ENCODE data around the gene BMP6.
A peak's percentile ranks its signal among the peaks of the same experiment; 100 is the strongest.

Gene BMP6

GRCh38 chr6:7784706-7785105, 58.8 kb downstream of the BMP6 start:
- Mint-ChIP-seq H3K4me3 (no peak overlapping the region), H3K36me3 (no peaks in the 10 kb centered on the region), H3K4me1 (no peaks in the 10 kb centered on the region), H3K9me3 (no peaks in the 10 kb centered on the region), H3K27ac (no peak overlapping the region)
- ATAC-seq = no peak
- DNase-seq (ENCODE audit: low spot score in 2 of 2) = no peak

GRCh38 chr6:7785243-7786035, 59.5 kb downstream of the BMP6 start:
- ATAC-seq (no peak), DNase-seq (ENCODE audit: low spot score in 2 of 2) (no peak)
- H3K4me1 Mint-ChIP-seq = no peaks in the 10 kb centered on the region
- H3K27ac Mint-ChIP-seq = no peak overlapping the region
- H3K4me3 Mint-ChIP-seq = no peak overlapping the region
- no peaks in the 10 kb centered on the region for H3K36me3 Mint-ChIP-seq
- H3K9me3 Mint-ChIP-seq = no peaks in the 10 kb centered on the region

GRCh38 chr6:7786214-7786661, 60.3 kb downstream of the BMP6 start:
- Mint-ChIP-seq H3K4me1 (no peaks in the 10 kb centered on the region), H3K27ac (no peak overlapping the region), H3K36me3 (no peaks in the 10 kb centered on the region), H3K9me3 (no peaks in the 10 kb centered on the region), H3K4me3 (no peak overlapping the region)
- DNase-seq (ENCODE audit: low spot score in 2 of 2) = no peak
- no peak for ATAC-seq

GRCh38 chr6:7787137-7787608, 61.3 kb downstream of the BMP6 start:
- no peak for DNase-seq (ENCODE audit: low spot score in 2 of 2)
- no peak for ATAC-seq
- Mint-ChIP-seq H3K9me3 (no peaks in the 10 kb centered on the region), H3K36me3 (no peaks in the 10 kb centered on the region), H3K4me3 (no peak overlapping the region), H3K27ac (no peak overlapping the region), H3K4me1 (no peaks in the 10 kb centered on the region)

GRCh38 chr6:7787731-7788130, 61.8 kb downstream of the BMP6 start:
- no peak overlapping the region for H3K4me3 Mint-ChIP-seq
- no peaks in the 10 kb centered on the region for H3K4me1 Mint-ChIP-seq
- H3K9me3 Mint-ChIP-seq = no peaks in the 10 kb centered on the region
- H3K36me3 Mint-ChIP-seq = no peaks in the 10 kb centered on the region
- DNase-seq (ENCODE audit: low spot score in 2 of 2) = no peak
- no peak overlapping the region for H3K27ac Mint-ChIP-seq
- ATAC-seq = no peak

GRCh38 chr6:7794509-7794908, 68.6 kb downstream of the BMP6 start:
- H3K9me3 Mint-ChIP-seq = no peaks in the 10 kb centered on the region
- no peaks in the 10 kb centered on the region for H3K4me1 Mint-ChIP-seq
- H3K36me3 Mint-ChIP-seq = no peaks in the 10 kb centered on the region
- DNase-seq (ENCODE audit: low spot score in 2 of 2) (no peak), ATAC-seq (no peak)
- no peak overlapping the region for H3K27ac Mint-ChIP-seq
- no peak overlapping the region for H3K4me3 Mint-ChIP-seq

- Mint-ChIP-seq H3K4me1 (no peaks in the 10 kb centered on the region), H3K4me3 (no peak overlapping the region), H3K9me3 (no peaks in the 10 kb centered on the region), H3K36me3 (no peaks in the 10 kb centered on the region), H3K27ac (no peak overlapping the region)
- no peak for DNase-seq (ENCODE audit: low spot score in 2 of 2)
- ATAC-seq = no peak
These were observed 71.5 kb downstream of the BMP6 start for GRCh38 chr6:7797386-7797785.

GRCh38 chr6:7798751-7799150, 72.9 kb downstream of the BMP6 start:
- H3K4me1 Mint-ChIP-seq = no peaks in the 10 kb centered on the region
- no peaks in the 10 kb centered on the region for H3K9me3 Mint-ChIP-seq
- DNase-seq (ENCODE audit: low spot score in 2 of 2) = no peak
- no peak overlapping the region for H3K4me3 Mint-ChIP-seq
- no peak overlapping the region for H3K27ac Mint-ChIP-seq
- no peak for ATAC-seq
- no peaks in the 10 kb centered on the region for H3K36me3 Mint-ChIP-seq

- Mint-ChIP-seq H3K9me3 (no peaks in the 10 kb centered on the region), H3K4me3 (no peak overlapping the region)
- no peak for DNase-seq (ENCODE audit: low spot score in 2 of 2)
These were observed 76.8 kb downstream of the BMP6 start for GRCh38 chr6:7802662-7803061.

GRCh38 chr6:7803214-7803613, 77.3 kb downstream of the BMP6 start:
- ATAC-seq (peak; percentile 83), DNase-seq (ENCODE audit: low spot score in 2 of 2) (no peak)
- H3K9me3 Mint-ChIP-seq = no peaks in the 10 kb centered on the region

More at GRCh38 chr6:7802662-7803061, 76.8 kb downstream of the BMP6 start:
- Mint-ChIP-seq H3K4me1 (no peaks in the 10 kb centered on the region), H3K36me3 (no peaks in the 10 kb centered on the region), H3K27ac (no peak overlapping the region)
- ATAC-seq = no peak

GRCh38 chr6:7805078-7805849, 79.4 kb downstream of the BMP6 start:
- no peak for DNase-seq (ENCODE audit: low spot score in 2 of 2)

More at GRCh38 chr6:7803214-7803613, 77.3 kb downstream of the BMP6 start:
- Mint-ChIP-seq H3K4me3 (no peak overlapping the region), H3K36me3 (no peaks in the 10 kb centered on the region), H3K4me1 (no peaks in the 10 kb centered on the region), H3K27ac (no peak overlapping the region)

GRCh38 chr6:7805850-7806214, 79.9 kb downstream of the BMP6 start:
- Mint-ChIP-seq H3K27ac (no peak overlapping the region), H3K4me3 (no peak overlapping the region), H3K4me1 (no peaks in the 10 kb centered on the region), H3K9me3 (no peaks in the 10 kb centered on the region), H3K36me3 (no peaks in the 10 kb centered on the region)
- ATAC-seq = no peak
- no peak for DNase-seq (ENCODE audit: low spot score in 2 of 2)

More at GRCh38 chr6:7805078-7805849, 79.4 kb downstream of the BMP6 start:
- Mint-ChIP-seq H3K36me3 (no peaks in the 10 kb centered on the region), H3K27ac (no peak overlapping the region), H3K4me1 (no peaks in the 10 kb centered on the region), H3K9me3 (no peaks in the 10 kb centered on the region), H3K4me3 (no peak overlapping the region)
- no peak for ATAC-seq

GRCh38 chr6:7806711-7807110, 80.8 kb downstream of the BMP6 start:
- no peak overlapping the region for H3K4me3 Mint-ChIP-seq
- no peaks in the 10 kb centered on the region for H3K9me3 Mint-ChIP-seq
- H3K4me1 Mint-ChIP-seq = no peaks in the 10 kb centered on the region
- ATAC-seq (no peak), DNase-seq (ENCODE audit: low spot score in 2 of 2) (no peak)
- no peaks in the 10 kb centered on the region for H3K36me3 Mint-ChIP-seq
- H3K27ac Mint-ChIP-seq = no peak overlapping the region

GRCh38 chr6:7809346-7809745, 83.4 kb downstream of the BMP6 start:
- no peaks in the 10 kb centered on the region for H3K36me3 Mint-ChIP-seq
- ATAC-seq = no peak
- DNase-seq (ENCODE audit: low spot score in 2 of 2) = no peak
- H3K9me3 Mint-ChIP-seq = no peaks in the 10 kb centered on the region
- no peak overlapping the region for H3K4me3 Mint-ChIP-seq
- H3K4me1 Mint-ChIP-seq = no peaks in the 10 kb centered on the region
- no peak overlapping the region for H3K27ac Mint-ChIP-seq

- Mint-ChIP-seq H3K27ac (no peak overlapping the region), H3K36me3 (no peaks in the 10 kb centered on the region), H3K4me1 (no peaks in the 10 kb centered on the region), H3K4me3 (no peak overlapping the region), H3K9me3 (no peaks in the 10 kb centered on the region)
- DNase-seq (ENCODE audit: low spot score in 2 of 2) (no peak), ATAC-seq (no peak)
These were observed 85.5 kb downstream of the BMP6 start for GRCh38 chr6:7811441-7811840.

GRCh38 chr6:7812623-7813022, 86.7 kb downstream of the BMP6 start:
- no peak overlapping the region for H3K4me3 Mint-ChIP-seq
- no peak overlapping the region for H3K27ac Mint-ChIP-seq
- DNase-seq (ENCODE audit: low spot score in 2 of 2) = no peak
- no peaks in the 10 kb centered on the region for H3K4me1 Mint-ChIP-seq
- H3K9me3 Mint-ChIP-seq = no peaks in the 10 kb centered on the region
- H3K36me3 Mint-ChIP-seq = no peaks in the 10 kb centered on the region
- ATAC-seq = no peak
